Measurements from ENCODE around the gene CES4A.
A peak's percentile ranks its signal among the peaks of the same experiment; 100 is the strongest.
"Not testable (repeated sequence)": the region's sequence is repeated elsewhere in the genome, so short reads cannot be mapped to it uniquely, and the experiment has no call there.

The CES4A gene

GRCh38 chr16:66956154-66956457 lies 32.3 kb upstream of the CES4A start:
- not testable (repeated sequence) for DNase-seq (ENCODE audit: low read depth)

DNA sequence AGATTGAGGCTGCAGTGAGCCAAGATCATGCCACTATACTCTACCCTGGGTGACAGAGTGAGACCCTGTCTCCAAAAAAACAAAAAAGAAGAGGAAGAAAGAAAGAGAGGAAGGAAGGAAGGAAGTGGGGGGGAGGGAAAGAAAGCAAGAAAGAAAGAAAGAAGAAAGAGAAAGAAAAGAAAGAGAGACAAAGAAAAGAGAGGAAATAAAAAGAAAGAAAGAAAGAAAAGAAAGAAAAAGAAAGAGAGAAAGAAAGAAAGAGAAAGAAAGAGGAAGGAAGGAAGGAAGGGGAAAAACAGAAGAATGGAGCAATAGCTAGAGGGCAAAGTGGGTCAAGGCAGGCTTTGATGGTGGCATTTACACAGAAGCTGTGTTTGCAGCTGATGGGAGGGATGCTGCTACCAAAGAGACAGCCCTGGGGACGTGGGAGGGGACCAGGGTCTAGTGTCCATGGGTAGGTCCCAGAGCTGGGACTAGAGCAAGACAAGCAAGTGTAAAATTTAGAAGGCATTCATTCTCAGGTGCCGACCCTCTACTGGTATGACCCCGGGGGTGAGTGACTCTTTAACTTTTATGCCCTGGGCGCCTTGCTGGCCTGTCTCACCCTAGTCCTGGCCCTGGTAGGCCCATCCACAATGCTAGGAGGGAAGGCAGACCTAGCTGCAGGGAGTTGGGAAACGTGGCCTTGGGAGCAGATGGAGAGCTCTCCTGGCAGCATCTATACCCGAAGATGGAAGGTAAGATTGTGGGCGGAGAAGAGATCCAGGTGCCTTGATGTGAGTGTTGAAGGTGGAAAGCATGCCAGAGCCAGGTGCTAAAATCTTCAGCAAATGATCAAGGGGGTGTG lies 29.3 kb upstream of the CES4A start:
- no peak for DNase-seq (ENCODE audit: low read depth)

DNA sequence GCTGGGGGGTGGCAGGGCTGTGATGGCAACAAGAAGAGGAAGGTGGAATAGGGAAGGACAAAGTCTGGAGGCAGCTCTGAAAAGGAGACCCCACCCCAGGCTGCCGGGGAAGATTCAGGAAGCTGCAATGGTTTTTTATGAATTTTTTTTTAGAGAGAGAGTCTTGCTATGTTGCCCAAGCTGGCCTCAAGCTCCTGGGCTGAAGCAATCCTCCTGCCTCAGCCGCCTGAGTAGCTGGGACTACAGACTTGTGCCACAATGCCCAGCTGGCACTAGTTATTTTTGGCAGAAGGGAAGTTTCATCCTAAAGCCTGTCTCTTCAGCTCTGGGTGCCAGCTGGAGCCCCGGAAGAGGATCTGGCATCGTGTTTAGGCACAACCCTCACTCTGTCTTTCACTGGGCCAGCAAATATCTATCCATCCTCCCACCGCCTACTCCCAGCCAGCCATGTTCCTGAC lies 28.7 kb upstream of the CES4A start:
- no peak for DNase-seq (ENCODE audit: low read depth)

GRCh38 chr16:66960270-66960669 lies 28.1 kb upstream of the CES4A start:
- DNase-seq (ENCODE audit: low read depth) = no peak

DNA sequence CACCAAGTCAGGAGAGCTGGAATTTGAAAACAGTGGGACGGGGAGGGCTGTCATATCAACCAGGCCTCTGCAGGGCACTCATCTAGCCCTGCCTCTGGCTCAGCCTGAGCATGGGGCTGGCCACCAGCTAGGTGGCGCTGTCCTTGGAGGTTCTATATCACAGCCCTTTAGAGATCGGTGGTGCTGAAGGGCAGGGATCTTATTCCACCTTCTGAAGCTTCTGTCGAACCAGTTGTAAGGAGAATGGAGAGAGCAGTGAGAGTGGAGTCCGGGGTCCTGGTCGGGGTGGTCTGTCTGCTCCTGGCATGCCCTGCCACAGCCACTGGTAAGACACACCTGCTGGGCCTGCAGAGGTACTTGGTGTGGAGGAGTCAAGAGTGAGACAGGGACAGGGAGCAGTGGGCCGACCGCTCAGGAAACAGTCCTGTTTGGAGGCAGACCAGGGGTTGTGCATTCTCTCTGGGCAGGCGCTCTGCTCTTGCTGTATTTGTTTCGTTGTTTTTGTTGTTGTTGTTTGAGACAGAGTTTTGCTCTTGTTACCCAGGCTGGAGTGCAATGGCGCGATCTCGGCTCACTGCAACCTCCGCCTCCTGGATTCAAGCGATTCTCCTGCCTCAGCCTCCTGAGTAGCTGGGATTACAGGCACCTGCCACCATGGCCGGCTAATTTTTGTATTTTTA lies 27.2 kb upstream of the CES4A start, which contains the start of gene CES3:
TSS of gene CES3 (plus strand) at position 202 of the 680 bp plus-strand sequence. CDS start at position 244, 42 bp downstream.
- no peak for DNase-seq (ENCODE audit: low read depth)

DNA sequence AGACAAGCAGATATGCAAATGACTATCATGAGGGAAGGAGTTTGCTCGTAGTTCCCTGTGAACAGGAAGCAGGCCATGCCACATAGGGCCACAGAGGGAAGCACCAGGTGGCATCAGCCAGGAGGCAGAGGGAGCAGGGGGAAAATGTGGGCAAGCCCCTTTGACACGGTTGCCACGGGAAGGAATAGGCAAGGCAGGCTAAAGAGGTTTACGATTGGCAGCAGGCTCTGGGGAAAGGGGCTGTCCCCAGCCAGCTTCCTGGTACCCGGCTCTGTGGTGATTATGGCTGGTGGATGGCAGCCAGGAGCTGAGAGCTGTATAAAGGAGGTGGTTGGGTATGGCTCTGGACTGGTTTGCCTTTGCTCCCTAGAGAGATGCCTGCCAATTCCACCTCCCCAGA lies 26.5 kb upstream of the CES4A start:
- DNase-seq (ENCODE audit: low read depth) = no peak

GRCh38 chr16:66964049-66964448 lies 24.3 kb upstream of the CES4A start:
- DNase-seq (ENCODE audit: low read depth) = no peak

GRCh38 chr16:66968847-66969246 lies 19.5 kb upstream of the CES4A start:
- no peak for DNase-seq (ENCODE audit: low read depth)

DNA sequence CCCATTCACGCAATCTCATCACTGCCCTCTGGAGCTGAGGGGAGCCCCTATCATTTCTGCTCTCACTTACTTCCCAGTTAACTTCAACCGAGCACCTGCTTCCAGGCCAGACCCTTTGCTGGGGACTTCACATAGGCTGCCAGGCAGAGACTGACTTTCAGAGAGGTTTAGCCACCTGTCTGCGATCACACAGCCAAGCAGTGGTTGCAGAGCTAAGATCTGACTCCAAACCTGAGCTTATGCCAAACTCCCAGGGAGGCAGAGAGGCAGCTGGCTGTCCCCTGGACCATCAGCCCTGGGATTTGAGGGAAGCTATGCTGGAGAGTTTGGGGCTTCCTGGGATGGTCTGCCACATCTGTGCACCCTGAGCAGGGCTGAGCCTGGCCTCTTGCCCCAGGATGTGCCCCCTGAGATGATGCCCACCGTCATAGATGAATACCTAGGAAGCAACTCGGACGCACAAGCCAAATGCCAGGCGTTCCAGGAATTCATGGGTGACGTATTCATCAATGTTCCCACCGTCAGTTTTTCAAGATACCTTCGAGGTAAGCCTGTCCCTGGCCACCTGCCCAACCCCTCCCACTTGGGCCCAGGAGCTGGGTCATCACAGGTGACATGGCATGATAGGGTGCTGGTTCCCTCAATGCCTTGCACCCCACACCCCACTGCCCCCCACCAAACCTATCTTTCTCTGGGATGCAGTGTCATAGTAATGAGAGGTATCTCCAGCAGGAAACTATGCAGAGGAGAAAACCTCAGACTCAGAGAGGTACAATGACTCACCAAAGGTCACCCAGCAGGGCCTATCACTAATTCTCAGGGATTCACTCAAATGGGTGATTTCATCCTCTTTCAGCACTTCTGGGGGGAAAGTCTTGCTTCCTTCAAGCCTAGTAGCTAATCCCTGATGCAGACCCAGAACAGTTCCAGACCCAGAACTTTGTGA lies 17.3 kb upstream of the CES4A start:
- peak; percentile 64 for DNase-seq (ENCODE audit: low read depth)

- no peak for DNase-seq (ENCODE audit: low read depth)
Observed at GRCh38 chr16:66972983-66973382, 15.4 kb upstream of the CES4A start.

DNA sequence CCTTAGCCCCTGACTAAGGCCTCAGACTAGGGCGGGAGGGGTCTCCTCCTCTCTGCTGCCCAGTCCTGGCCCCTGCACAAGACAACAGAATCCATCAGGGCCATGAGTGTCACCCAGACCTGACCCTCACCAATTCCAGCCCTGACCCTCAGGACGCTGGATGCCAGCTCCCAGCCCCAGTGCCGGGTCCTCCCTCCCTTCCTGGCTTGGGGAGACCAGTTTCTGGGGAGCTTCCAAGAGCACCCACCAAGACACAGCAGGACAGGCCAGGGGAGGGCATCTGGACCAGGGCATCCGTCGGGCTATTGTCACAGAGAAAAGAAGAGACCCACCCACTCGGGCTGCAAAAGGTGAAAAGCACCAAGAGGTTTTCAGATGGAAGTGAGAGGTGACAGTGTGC lies 14.7 kb upstream of the CES4A start:
- DNase-seq (ENCODE audit: low read depth) = no peak

- not testable (repeated sequence) for DNase-seq (ENCODE audit: low read depth)
Observed at GRCh38 chr16:66974156-66974931, 14.0 kb upstream of the CES4A start.

- DNase-seq (ENCODE audit: low read depth) = not testable (repeated sequence)
Observed at GRCh38 chr16:66974932-66975246, 13.5 kb upstream of the CES4A start.

DNA sequence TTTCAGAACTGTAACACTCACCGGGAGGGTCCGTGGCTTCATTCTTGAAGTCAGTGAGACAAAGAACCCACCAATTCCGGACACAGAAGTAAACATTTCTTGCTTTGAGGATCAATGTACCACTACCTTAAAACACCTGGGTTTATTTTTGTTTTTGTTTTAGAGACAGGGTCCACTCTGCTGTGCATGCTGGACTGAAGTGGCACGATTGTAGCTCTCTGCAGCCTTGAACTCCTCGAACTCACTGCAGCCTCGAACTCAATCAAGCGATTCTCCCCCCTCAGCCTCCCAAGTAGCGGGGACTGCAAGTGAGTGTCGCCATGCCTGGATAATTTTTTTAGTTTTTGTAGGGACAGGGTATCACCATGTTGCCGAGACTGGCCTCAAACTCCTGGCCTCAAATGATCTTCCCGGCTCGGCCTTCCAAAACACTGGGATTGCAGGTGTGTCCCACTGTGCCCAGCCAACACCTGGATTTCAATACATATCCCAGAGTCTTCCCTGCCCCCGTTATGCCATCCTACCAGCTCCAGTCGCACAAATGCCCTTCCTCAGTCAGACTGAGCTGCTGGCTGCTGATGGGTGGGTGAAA lies 13.0 kb upstream of the CES4A start:
- no peak for DNase-seq (ENCODE audit: low read depth)

DNA sequence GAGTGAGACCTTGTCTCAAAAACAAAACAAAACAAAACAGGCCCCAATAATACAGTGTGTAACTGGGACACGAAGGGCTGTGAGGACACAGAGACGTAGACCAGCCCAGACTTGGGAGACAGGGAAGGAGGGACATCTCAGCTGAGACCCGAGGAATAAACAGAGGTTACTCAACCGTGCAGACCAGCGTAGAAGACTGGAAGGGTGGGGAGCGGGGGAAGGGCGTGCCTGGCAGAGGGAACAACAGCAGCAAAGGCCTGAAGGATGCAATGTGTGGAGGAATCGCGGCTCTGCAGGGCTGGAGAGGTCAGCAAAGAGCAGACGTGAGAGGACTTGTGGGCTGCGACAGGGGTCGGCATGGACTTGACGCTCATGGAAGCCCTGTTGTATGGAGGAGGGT lies 11.6 kb upstream of the CES4A start:
- no peak for DNase-seq (ENCODE audit: low read depth)

DNA sequence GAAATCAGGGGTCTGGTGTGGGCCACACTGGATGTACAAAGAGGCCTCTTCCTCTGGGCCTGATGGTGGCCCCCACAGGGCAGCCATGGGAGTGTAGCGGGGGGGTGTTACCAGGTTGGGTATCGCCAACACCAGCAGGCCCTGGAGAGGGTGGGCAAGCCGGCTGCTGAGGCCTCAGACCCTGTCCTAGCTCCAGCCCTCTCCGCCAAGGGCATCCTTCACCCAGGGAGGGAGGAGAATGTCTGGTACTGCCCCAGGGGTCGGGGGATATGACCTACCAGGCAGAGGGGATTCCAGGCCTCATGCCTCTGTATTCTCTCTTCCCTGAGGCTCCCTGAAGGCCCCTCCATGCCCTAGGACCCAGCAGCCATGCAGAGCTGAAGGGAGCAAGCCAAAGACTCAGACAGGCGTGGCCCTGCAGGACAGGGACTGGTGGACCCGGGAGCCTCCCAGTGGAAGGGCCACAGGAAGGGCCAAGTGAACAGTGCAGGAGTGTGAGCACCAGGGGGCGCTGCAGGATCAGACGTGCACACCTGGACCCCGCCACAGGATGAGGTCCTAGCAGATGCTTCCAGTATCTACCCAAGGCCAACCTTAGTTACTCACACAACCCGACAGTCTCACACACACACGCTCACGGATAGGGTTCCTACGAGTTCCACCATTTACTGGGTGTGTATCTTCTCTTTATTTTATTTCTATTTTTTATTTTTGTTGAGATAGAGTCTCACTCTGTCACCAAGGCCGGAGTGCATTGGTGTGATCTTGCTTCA lies 10.9 kb upstream of the CES4A start:
- DNase-seq (ENCODE audit: low read depth) = peak; percentile 53

GRCh38 chr16:66979011-66979717 lies 9.2 kb upstream of the CES4A start:
- DNase-seq (ENCODE audit: low read depth) = no peak

DNA sequence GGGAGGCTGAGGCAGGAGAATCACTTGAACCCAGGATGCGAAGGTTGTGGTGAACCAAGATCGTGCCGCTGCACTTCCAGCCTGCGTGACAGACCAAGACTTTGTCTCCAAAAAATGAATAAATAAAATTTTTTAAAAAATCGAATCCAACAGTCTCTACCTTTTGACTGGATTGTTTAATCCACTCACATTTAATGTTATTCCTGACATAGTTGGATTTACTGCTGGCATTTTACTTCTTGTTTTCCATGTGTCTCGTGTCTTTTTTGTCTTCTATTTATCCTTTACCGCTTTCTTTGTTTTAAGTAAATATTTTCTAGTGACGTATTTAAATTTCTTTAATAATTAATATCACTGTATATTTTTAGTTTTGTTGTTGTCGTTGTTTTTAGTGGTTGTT lies 5.4 kb upstream of the CES4A start:
- DNase-seq (ENCODE audit: low read depth) = no peak

DNA sequence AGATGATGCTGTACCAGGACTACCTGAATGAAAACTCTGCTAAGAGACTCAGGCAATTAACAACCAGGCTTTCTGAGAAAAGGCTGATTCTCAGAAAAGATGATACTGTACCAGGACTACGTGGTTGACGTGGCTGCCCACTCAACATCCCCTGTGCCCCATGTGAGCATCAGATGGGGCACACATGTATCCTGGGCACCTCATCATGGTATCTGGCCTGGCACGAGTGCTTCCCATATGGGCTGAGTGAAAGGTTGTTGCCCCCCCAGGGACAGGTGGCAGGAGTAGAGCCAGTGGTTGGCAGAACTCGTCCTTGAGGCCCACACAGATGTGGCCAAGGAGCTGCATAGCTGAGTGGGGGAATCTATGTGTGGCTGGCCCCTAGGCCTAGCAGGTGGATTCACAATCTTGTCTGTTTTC lies 3.5 kb upstream of the CES4A start:
- no peak for DNase-seq (ENCODE audit: low read depth)

GRCh38 chr16:66986559-66986958 lies 1.8 kb upstream of the CES4A start:
- DNase-seq (ENCODE audit: low read depth) = no peak

Measured in HS-5 (cell line).